Endothelial cell (in vitro differentiated cells): Measurements from ENCODE around the gene EDNRA. TPM values are rescaled to one million over a fixed set of nuclear protein-coding genes. Genes with fewer than 3 reads are reported as not detected.

Source experiments
- DNase-seq: peaks from one replicate; pipeline ENCODE4 v3.0.0; 2021; ENCODE audit warnings: low spot score
- H3K27ac Mint-ChIP-seq: one replicate; pipeline ENCODE4 v1.8.0; 2021; ENCODE audit warnings: mixed read lengths, inconsistent platforms; ENCODE audit not compliant: unreplicated experiment
- H3K27me3 Mint-ChIP-seq: one replicate; pipeline ENCODE4 v1.8.0; 2021; ENCODE audit warnings: mild to moderate bottlenecking, moderate library complexity, mixed read lengths, inconsistent platforms; ENCODE audit not compliant: unreplicated experiment
- H3K36me3 Mint-ChIP-seq: one replicate; pipeline ENCODE4 v1.8.0; 2021; ENCODE audit warnings: mild to moderate bottlenecking, low read depth, mixed read lengths, inconsistent platforms; ENCODE audit not compliant: unreplicated experiment
- H3K4me1 Mint-ChIP-seq: one replicate; pipeline ENCODE4 v1.8.0; 2021; ENCODE audit warnings: mild to moderate bottlenecking, mixed read lengths, inconsistent platforms; ENCODE audit not compliant: unreplicated experiment
- H3K4me3 Mint-ChIP-seq: one replicate; pipeline ENCODE4 v1.8.0; 2021; ENCODE audit warnings: mild to moderate bottlenecking, mixed read lengths, inconsistent platforms; ENCODE audit not compliant: unreplicated experiment
- H3K9me3 Mint-ChIP-seq: one replicate; pipeline ENCODE4 v1.8.0; 2021; ENCODE audit warnings: mixed read lengths, inconsistent platforms; ENCODE audit not compliant: unreplicated experiment
- total RNA-seq: library from RNA; stranded (reverse); fragmentation: NEBNext Ultra II Directional; extraction: Animal tissue kit (Norgen Biotek cat#: 25700); gene quantifications from one replicate; pipeline ENCODE4 v1.2.1, GENCODE V29; 2021; ENCODE audit not compliant: unreplicated experiment
- TF ChIP-seq, protein P1 (sequence below): fragments of 200-600 bp; sonication (generic); IDR thresholded peaks from one replicate; pipeline ENCODE4 v1.5.0; 2021; ENCODE audit warnings: antibody characterized with exemption; ENCODE audit not compliant: unreplicated experiment

Gene EDNRA
- total RNA-seq, 1 donor from 2014 or later: 0.23 TPM

DNA sequence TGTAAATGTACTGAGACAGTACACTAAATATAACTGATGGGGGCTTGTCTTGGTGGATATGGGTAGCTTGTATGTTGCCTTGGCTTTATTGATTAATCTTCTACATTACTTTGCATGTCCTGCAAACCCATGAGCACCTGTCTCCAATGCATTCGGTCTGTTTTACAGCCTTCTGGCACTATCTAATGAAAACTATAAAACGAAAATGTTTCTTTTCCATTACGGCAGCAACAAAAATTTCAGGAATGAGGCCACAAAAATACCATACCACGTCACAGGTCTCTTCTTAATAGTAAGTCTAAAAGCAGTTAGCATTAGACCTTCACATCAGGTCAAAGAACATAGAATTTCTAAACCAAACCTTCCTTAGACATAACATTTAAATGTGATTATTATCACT lies 49.8 kb downstream of the EDNRA start:
- Mint-ChIP-seq H3K4me3 (no peak overlapping the region), H3K4me1 (no peaks in the 10 kb centered on the region), H3K36me3 (no peaks in the 10 kb centered on the region), H3K27ac (no peak overlapping the region), H3K9me3 (no peaks in the 10 kb centered on the region), H3K27me3 (no peaks in the 10 kb centered on the region)
- DNase-seq: no peak
- TF ChIP-seq, protein P1, sequence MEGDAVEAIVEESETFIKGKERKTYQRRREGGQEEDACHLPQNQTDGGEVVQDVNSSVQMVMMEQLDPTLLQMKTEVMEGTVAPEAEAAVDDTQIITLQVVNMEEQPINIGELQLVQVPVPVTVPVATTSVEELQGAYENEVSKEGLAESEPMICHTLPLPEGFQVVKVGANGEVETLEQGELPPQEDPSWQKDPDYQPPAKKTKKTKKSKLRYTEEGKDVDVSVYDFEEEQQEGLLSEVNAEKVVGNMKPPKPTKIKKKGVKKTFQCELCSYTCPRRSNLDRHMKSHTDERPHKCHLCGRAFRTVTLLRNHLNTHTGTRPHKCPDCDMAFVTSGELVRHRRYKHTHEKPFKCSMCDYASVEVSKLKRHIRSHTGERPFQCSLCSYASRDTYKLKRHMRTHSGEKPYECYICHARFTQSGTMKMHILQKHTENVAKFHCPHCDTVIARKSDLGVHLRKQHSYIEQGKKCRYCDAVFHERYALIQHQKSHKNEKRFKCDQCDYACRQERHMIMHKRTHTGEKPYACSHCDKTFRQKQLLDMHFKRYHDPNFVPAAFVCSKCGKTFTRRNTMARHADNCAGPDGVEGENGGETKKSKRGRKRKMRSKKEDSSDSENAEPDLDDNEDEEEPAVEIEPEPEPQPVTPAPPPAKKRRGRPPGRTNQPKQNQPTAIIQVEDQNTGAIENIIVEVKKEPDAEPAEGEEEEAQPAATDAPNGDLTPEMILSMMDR: no peak

DNA sequence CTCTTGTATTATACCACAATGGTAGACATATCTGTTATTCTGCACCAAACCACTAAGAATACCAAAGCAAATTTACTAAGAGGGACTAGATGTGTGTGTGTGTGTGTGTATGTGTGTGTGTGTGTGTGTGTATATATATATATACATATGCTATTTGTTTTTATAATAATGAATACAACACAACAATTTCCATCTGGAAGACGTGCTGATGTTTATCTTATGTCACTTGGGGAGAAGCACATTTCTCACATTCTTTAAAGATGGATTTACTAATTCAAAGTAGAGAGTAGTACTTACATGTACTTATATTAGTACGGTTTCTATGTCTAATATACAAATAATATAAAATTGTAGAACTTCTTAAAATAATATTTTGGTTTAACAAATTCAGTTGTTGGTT lies 52.0 kb downstream of the EDNRA start:
- H3K4me1 Mint-ChIP-seq: no peaks in the 10 kb centered on the region

DNA sequence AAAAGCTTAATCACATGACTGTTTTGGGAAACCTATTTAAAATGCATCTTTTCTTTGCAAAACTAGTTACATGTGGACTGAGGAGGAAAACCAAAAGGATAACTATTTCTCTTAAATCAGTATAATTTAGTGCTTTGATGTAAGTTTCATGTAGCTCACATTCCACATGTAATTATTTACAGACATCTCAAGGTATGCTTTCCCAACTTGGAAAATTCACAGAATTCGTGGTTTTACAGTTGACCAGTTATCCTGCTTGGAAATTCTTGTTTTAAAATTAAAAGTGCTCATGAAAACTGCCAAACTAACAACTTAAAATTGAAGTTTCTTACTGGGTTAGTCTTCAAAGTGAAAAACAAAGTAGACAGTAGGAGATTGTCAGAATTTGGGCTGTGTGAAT lies 52.4 kb downstream of the EDNRA start:
- DNase-seq: no peak
- H3K4me1 Mint-ChIP-seq: no peaks in the 10 kb centered on the region
- H3K27ac Mint-ChIP-seq: no peak overlapping the region
- H3K9me3 Mint-ChIP-seq: no peaks in the 10 kb centered on the region
- TF ChIP-seq, protein P1: no peak
- no peaks in the 10 kb centered on the region for H3K36me3 Mint-ChIP-seq
- H3K27me3 Mint-ChIP-seq: no peaks in the 10 kb centered on the region
- no peak overlapping the region for H3K4me3 Mint-ChIP-seq

More for the DNA sequence above, 52.0 kb downstream of the EDNRA start:
- H3K27ac Mint-ChIP-seq: no peak overlapping the region
- H3K9me3 Mint-ChIP-seq: no peaks in the 10 kb centered on the region
- TF ChIP-seq, protein P1: no peak
- H3K27me3 Mint-ChIP-seq: no peaks in the 10 kb centered on the region
- no peak overlapping the region for H3K4me3 Mint-ChIP-seq
- no peaks in the 10 kb centered on the region for H3K36me3 Mint-ChIP-seq
- DNase-seq: no peak

DNA sequence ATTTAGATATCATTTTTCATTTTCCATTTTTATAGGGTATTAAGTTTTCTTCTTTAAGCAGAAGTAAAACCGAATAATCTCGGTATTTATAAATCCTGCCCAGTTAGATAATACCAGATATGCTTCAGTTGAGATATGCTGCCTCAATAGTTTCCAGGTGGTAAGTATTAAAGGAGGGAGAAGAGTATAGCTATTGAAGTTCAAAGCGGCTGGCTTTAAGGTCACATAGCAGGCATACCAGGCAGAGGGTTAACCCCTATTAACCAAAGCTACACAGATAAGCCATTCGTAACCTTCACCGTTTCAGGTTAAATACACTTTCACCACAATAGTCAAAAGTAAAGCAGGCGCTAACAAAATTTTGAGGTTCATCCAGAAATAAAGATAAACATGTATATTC lies 54.2 kb downstream of the EDNRA start:
- TF ChIP-seq, protein P1: no peak
- no peaks in the 10 kb centered on the region for H3K27me3 Mint-ChIP-seq
- no peaks in the 10 kb centered on the region for H3K36me3 Mint-ChIP-seq
- H3K9me3 Mint-ChIP-seq: no peaks in the 10 kb centered on the region
- no peak overlapping the region for H3K4me3 Mint-ChIP-seq
- no peaks in the 10 kb centered on the region for H3K4me1 Mint-ChIP-seq
- DNase-seq: no peak
- H3K27ac Mint-ChIP-seq: no peak overlapping the region

DNA sequence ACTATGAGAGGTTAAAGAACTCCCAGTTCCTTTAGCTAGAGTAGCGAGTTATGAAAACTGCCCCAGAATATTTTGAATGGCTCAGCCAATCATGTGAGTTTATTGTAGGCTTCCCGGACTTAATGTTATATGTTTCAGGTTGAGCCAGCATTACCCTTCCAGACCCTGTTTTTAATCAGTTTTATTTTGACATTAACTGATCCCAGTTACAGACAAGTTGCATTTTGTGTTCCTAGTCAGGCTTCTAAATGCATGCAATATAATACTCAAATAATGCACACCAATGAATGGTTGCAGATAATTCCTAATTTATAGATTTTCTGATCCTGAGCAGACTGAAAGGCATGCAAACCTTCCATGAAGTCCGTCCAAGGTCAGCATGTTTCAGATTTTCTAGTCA lies 57.8 kb downstream of the EDNRA start:
- DNase-seq: no peak
- H3K27me3 Mint-ChIP-seq: no peaks in the 10 kb centered on the region
- TF ChIP-seq, protein P1: no peak
- no peaks in the 10 kb centered on the region for H3K36me3 Mint-ChIP-seq
- no peaks in the 10 kb centered on the region for H3K4me1 Mint-ChIP-seq
- no peak overlapping the region for H3K4me3 Mint-ChIP-seq
- no peak overlapping the region for H3K27ac Mint-ChIP-seq
- no peaks in the 10 kb centered on the region for H3K9me3 Mint-ChIP-seq
